ENCODE measurements around the gene HIC2.
"Not testable (repeated sequence)": the region's sequence is repeated elsewhere in the genome, so short reads cannot be mapped to it uniquely, and the experiment has no call there.

HIC2 gene

DNA sequence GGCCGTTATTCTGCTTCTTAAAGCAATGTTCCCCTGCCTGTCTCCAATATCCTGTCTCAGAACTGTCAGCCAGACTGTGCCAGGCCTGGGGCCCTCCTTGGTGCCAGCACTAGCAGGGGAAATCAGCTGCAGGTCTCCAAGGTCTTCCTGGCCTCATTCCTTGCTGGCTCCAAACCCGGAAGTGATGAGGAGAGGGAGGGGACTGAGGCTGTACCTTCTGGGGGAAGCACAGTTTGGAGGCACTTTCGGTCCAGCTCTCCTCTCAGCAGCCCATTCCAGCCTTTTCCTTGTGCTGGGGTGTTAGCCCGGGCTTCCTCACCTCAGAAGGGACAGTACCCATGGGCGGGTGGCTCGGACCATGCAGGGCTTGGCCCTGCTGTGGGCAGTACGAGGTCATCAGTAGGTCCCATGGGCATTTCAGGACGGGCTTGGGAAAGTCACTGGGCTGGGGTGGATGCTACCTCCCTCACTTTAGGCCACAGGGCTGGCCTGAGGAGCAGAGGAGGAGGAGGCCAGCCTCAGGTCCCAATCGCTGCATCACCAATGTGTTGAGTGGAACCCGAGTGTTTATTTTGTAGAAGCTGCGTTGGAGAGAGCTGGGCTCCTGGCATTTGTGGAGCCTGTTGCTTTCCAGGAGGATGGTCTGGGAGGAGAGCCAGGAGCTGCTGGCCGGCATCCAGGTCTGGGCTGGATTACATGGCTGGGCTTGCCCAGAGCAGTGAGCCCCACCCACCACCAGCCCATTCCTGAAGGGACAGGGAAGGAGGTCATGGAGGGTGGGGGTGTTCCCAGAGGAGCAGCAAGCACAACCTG is 19.0 kb downstream of the HIC2 start:
- DNase-seq, result not testable (repeated sequence)

DNA sequence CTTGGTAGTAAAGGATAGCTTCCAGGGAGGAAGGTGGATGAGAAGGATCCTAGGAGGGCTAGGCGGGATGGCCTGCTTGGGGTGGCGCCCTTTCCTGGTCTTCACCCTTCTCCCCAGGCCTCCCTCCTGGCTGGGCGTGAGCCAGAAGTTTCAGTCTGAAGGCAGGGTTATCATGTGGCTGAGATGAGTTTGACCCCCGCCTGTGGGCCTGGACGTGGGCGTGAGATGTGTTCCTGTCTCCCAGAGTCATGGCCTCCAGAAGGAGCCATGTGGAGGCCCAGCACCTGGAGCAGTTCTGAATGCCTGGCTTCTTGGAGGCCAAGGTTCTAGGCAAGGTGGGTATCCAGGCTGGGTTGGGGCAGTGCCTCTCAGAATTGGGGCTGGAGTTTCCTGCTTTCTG is 20.8 kb downstream of the HIC2 start:
- DNase-seq, result not testable (repeated sequence)

DNA sequence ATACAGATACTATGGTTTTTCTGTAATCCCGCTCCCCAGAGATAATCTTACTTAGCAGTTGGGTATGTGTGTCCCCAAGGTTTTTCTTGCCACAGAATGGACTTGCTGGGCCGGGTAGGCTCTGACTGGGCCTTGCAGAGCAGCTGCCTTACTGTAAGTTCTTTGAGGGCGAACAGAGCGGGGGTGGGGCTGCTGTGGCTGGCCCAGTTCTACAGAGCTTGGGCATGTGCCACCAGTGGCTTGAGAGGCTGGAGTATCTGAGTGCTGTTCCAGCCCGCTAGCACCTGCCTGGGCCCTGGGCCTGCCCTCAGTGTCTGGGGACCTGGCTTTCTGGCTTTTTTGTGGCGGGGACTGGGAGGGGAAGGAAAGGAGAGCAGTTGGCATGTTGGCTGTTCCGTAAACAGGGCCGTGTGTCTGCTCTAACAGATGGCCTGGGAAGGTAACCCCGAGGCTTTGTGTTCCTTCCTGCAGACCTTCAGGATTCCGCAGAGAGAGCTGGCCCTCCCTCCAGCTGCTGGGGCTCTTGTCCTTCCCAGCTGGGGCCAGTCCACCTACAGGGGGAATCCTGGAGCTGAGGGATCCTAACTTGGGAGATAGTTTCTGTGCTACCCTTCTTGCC is 23.0 kb downstream of the HIC2 start:
- DNase-seq, result not testable (repeated sequence)

DNA sequence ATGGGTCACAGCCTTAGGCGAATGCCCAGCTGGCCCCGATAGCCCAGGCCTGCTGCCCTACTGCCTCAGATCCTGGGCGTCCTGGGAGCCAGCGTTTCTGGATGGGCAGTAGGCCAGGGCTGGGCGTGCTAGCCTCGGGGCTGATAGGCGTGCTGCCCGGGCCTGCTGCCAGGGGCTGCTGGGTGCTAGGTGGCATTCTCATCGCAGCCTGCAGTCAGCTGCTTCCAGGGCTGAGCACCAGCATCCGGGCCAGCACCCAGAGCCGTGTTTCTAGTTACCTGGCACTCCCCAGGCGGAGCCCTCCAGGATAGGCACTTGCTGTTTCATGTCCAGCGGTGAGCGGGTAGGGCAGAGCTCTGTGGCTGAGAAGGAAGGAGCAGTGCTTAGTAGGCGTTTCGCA is 23.5 kb downstream of the HIC2 start:
- not testable (repeated sequence) for DNase-seq

DNA sequence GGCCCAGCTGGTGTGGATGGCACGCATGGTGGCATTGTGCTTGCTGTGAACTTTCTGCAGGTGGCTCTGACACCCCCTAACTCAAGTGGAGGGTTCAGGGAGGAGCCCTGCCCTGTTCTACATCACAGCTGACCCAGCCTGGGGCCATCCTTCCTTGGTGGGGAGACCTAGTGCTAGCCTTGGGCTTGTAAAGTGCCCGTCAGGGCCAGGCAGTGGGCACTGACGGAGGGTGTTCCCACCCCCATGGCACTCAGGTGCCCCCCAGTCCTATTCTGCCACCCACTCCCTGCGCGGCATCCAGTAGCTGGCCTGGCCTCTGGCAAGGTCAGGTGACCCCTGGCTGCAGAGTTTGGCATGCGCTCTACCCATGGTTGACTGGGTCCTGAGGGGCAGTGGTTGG is 24.0 kb downstream of the HIC2 start:
- DNase-seq, result not testable (repeated sequence)

DNA sequence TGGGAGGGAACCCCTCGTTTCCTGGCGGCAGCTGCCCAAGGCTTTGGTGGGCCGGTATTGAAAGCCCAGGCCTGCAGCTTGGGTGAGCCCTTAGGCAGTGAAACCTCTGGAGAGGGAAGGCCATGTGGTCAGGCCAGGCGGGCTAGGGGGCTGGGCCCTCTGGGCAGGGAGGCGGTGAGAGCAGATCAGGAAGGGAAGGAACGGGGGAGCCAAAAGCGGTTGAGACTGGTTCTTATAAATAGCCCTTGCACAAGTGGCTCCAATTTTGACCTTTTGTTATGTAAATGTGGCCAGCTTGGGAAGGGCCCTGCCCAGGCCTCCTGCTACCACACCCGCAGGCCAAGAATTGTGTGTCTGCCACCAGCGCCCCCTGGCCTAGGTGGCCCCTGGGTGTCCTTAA is 25.0 kb downstream of the HIC2 start:
- DNase-seq, result not testable (repeated sequence)

DNA sequence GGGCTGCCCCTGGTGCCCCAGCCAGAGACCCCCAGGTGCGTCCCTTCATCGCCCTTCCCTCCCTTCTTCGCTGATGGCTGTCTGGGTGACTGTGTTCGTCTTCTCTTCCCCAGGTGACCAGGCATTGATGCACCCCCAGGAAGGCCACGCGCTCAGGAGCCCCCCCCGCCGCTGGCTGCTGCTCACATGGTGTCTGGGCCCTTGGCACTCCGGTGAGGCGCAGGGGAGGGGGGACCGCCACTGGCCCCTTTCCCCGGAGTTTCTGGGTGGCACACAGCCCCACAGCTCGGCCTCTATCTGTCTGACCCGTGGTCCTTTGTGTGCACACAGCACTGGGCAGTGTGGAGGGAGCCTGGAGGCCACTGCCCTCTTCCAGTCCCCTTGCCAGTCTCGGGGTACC is 25.5 kb downstream of the HIC2 start:
- not testable (repeated sequence) for DNase-seq

DNA sequence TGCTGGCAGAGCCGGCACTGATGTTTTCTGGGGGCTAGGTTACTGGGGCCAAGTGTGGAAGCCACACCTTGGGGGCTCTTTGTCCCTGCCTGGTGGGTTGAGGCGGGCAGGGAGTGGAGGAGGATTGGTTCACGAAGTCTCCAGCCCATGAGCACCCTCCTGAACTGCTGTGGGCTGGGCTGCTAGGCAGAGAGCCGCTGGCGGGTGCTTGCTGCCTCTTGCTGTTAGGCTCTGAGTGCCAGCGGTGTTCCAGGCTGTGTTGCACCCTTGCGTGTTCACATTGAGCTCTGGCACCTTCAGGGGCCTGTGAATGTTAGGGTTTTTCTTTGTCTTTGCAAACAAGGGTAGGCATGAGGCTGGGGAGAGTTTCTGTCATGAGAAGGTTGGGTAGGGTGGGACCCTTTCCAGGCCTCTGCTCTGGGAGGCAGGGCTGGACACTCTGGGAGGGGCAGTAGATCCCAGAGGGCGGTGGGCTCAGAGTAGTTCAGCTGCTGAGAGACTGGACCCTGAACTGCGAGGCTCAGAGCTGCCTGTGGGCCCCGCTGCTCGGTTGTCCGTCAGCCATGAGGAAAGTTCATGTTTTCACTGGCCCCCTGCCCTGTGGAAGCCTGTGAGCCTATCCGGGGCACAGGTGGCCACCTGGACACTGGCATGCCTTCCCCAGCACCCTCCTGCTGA is 26.0 kb downstream of the HIC2 start:
- no peak for DNase-seq

DNA sequence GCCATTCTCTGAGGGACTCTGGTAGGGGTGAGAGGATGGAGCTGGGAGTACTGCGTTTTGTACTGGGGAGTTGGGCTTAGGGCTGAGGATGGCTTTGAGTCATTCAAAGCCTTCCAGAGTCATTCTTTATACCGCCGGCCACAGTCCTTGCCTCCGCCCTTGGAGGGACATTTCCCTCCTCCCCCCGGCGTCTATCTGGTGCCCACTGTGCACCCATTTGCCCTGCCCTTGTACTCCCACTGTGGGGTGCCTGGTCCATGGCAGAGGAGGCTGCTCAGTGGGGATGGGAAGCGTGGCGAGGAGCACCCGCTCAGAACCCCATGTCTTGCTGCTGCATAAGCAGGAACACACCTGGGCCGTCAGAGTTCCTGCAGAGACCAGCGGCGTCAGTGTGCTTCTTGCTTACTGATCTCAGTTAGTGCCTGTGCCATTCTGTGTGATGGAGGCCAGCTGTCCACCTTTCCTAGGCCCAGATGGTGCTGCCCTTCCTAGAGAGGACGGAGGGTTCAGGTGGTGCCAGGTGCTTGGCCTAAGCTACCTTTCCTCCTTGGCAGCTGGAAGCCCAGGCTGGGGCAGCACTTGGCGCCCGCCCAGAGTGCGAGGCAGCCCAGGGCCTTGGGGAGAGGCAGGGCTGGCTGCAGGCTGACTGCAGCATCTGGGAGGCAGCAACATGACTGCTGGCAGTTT is 26.7 kb downstream of the HIC2 start:
- DNase-seq, result no peak

DNA sequence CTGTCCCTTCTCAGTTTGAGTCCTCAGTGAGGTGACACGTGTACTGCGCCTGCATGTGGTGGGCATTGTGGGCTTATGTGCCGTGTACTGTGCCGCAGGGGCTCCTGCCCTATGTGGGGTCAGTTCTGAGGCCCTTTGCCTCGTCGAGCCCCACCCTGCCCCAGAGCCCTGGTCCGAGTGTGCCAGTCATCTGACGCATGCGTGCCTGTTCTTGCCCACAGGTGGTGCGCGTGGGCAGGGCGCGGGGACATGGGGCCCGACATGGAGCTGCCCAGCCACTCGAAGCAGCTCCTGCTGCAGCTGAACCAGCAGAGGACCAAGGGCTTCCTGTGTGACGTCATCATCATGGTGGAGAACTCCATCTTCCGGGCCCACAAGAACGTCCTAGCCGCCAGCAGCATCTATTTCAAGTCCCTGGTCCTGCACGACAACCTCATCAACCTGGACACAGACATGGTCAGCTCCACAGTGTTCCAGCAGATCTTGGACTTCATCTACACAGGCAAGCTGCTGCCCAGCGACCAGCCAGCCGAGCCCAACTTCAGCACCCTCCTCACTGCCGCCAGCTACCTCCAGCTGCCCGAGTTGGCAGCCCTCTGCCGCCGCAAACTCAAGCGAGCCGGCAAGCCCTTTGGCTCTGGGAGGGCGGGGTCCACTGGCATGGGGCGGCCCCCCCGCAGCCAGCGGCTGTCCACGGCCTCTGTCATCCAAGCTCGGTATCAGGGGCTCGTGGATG is 27.7 kb downstream of the HIC2 start:
- no peak for DNase-seq

DNA sequence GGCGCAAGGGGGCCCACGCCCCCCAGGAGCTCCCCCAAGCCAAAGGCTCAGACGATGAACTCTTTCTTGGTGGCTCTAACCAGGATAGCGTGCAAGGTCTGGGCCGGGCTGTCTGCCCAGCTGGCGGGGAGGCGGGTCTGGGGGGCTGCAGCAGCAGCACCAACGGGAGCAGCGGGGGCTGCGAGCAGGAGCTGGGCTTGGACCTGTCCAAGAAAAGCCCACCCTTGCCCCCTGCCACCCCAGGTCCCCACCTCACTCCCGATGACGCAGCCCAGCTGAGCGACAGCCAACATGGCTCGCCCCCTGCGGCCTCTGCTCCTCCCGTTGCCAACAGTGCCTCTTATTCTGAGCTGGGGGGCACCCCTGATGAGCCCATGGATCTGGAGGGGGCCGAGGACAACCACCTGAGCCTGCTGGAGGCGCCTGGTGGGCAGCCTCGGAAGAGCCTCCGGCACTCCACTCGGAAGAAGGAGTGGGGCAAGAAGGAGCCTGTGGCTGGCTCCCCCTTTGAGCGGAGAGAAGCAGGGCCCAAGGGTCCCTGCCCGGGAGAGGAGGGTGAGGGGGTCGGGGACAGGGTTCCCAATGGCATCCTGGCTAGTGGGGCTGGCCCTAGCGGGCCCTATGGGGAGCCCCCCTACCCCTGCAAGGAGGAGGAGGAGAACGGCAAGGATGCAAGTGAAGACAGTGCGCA is 28.4 kb downstream of the HIC2 start:
- no peak for DNase-seq

DNA sequence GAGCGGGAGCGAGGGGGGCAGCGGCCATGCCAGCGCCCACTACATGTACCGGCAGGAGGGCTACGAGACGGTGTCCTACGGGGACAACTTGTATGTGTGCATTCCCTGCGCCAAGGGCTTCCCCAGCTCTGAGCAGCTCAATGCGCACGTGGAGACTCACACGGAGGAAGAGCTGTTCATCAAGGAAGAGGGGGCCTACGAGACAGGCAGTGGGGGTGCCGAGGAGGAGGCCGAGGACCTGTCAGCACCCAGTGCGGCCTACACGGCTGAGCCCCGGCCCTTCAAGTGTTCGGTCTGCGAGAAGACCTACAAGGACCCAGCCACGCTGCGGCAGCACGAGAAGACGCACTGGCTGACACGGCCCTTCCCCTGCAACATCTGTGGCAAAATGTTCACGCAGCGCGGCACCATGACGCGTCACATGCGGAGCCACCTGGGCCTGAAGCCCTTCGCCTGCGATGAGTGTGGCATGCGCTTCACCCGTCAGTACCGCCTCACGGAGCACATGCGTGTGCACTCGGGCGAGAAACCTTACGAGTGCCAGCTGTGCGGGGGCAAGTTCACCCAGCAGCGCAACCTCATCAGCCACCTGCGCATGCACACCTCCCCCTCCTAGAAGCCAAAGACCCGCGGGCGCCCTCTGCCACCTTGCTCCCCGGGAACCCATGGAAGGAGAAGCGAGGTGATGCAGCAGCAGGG is 29.1 kb downstream of the HIC2 start:
- no peak for DNase-seq

DNA sequence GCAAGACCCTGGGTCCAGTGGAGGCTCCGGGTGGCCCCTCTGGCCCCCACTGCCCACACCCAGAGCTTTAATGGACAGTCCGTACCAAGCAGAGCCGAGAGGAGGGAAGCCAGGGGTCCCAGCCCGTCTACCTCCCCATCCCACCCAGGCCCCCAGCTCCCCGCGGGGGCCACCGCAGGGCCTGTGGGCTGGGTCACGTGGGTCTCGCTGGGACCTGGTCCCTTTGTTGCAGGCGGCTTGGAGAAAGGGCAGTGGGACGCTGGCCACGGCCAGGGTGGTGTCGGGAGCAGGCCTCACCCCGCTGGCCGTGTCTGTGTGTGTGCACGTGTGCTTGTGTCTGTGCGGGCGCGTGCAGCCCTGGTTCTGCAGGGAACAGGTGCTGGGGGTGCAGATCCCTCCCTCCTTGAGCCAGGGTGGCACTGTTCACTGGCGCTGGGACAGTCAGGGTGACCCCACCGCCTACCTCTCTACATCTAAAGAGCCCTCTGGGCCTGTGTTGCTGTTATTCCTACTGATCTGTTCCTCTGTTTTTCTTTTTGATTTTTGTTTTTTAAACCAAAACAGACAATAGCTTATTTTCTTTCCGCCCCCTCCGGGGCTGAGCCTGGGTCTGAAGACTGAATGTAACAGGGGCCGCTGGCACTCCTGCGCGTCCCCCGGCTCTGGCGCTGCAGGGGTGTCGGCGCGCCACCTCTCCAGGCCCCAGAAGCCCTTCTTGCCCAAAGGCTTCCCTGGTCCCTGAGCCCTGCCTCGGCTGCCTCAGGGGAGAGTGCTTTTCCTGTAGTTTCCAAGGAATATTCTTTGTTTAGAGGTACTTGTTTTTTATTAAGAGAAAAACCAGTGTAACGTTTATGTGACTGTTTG is 29.9 kb downstream of the HIC2 start:
- no peak for DNase-seq

DNA sequence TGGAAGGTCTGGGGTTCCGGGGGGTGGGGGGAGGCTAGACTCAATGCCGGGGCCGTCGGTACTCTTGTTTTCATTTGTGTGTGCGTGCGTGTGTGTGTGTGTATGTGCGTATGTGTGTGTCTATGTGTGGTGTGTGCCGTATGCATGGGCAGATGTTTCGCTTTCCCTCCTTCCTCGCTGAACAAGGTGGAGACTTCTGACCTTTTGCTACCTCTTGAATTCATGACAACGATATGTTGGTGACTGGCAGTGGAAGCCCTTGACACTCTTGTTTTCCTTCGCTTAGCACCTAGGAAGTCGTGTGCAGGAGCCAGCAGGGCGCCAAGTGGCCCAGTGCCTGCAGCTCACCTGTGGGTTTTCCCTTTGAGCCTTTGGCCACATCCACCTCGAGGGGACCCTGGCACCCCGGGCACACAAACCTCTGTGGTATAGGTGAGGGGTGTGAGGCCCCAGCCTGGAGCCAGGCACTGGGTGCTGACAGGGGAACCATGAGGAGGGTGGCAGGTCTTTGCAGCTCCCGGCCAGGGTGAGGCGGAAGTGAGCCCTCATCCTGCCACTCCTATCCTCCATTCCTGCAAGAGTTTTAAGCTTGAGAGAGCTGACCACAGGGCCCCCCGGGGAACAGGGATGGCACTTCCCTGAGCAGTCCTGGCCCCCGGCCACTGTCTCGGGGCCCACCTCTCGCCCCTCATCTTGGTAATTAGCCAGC is 30.7 kb downstream of the HIC2 start:
- DNase-seq, result no peak

DNA sequence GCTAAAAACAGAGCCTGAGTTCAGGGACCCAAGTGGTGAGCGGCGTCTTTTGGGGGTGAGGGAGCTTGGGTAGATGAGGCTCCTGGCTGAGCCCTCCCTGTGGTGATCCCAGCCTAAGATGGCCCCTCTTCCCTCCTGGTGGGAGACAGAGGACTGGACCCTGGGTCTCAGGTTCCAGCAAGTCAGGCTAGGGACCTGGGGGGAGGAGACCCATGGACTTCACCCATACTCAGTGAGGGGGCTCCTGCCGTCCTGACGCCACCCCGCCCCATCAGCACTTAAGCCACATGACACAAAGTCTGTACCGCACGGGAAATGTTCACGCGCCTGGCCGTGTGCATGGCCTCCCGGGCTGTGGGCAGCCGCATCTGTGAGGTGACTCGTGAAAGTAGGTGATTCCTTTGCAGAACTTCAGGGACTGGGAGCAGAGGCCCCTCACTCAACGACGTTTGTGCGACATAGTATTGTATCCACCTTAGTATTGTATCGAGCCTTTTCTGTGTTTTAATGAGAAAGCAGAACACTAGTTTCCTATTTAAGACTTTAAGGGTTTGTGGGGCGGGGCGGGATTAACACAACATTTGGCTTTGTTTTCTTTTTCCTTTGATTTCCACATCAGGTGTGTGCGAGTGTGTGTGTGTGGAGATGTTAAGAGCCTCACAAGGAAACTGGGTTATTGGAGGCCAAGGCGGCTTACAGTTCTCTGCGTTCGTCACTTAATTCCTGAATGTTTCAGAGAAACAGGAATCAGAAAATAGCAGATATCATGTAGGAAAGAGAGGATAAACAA is 31.7 kb downstream of the HIC2 start:
- no peak for DNase-seq

DNA sequence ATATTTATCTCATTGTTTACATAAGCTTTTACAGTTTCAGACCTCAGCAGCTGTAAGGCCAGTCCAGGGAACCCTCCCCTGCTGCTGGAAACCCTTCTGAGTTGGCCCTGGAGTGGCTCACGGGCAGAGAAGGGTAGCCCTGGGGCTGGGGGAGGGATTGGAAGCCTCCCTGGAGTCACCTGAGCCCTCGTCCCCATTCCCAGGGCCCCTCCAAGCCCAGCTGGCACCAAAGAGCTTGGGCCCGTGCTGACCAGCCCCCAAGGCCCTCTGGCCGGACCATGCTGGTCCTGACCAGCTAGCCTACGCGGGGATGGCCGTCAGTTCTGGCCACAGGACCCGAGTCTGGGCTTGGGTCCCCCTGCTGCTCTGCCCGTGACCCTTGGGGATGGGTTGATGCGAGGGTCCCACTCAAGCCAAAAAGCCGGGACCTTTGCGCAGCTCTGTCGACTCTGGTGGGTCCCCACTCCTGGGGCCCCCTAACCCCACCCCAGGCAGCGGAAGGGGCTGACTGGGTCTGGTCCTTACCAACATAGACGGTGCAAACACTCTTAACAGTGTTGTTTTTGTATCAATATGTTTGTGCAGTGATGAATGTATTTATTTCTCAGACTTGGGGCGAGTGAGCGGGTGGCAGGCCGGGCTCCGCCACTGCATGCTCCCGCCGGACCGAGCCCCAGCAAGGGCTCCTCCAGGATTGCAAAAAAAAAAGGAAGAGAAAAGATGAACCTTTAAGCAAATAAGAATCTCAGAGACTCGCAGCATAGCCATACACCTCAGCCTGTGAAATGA is 32.6 kb downstream of the HIC2 start:
- DNase-seq, result no peak

DNA sequence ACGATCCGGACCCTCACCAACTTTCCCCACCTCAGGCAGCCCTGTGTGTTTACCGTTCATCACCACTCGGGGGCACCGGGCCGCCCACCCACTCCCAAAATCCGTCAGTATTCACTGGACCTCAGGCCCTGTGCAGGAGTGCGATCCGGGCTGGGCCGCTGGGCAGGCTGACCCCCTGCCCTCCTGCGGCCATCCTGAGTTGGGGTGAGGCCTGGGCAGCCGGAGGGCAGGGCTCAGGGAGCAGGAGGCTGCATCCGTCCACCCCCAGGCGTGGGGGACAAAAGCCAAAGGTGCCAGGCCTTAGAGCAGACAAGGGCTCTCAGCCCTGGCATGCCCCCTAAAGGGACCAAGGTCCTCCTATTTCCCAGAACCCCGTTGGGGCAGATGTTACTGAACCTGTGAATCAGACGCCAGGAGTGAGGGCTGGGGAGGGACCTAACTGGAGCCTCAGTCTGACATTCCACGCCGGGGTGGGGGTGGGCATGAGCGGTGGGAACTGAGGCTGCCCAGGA is 33.2 kb downstream of the HIC2 start:
- DNase-seq, result no peak

DNA sequence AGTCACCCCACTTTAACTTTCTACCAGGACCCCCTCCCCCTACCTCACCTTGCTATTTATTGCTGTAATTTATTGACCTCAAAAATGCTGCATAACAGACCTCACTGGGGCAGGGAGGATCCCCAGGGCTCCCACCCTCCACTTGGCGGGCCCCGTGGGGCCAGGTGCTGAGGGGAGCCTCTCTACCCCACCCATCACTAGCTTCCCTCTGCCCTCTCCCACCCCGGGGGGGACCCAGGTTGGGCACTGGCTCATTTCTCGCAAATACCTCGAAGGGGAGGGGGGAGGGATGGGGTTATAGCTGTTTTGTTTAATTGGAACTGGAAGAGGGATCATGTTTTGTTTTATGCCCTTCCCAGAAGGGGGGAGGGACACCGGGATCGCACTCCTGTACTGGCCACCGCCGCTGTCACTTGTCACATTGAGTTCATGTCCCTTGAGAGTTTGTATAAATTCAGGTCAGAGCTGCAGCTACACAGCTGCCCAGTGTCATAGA is 33.7 kb downstream of the HIC2 start:
- no peak for DNase-seq

All from inflammatory macrophage treated with lipopolysaccharide for 4 hours (primary cell).